Spleen (tissue), 11 donors: ENCODE results near the gene HSPD1. TPM values are rescaled to one million over a fixed set of nuclear protein-coding genes. Genes with fewer than 3 reads are reported as not detected.

Source experiments
- DNase-seq: peaks from one replicate; pipeline ENCODE4 v3.0.0-alpha.2; 2020
- H3K27ac ChIP-seq, 8 donors: fragments of 200-600 bp; sonication (generic) in 7 of 8; 1 replicate in 4 of 8; 2 replicates in 4 of 8; pipeline versions ENCODE4 v1.5.0 to v1.8.0; 2016 to 2021; ENCODE audit warnings: inconsistent platforms in 4 of 8, mild to moderate bottlenecking in 4 of 8, moderate library complexity in 1 of 8
- H3K27me3 ChIP-seq, 7 donors: fragments of 200-600 bp; sonication (generic) in 6 of 7; replicated peaks in 1 of 7; 1 replicate in 4 of 7; 2 replicates in 3 of 7; pipeline versions ENCODE4 v1.5.0 to v1.8.0; 2016 to 2021; ENCODE audit warnings: inconsistent platforms in 3 of 7, mild to moderate bottlenecking in 1 of 7
- H3K36me3 ChIP-seq, 6 donors: fragments of 200-600 bp; sonication (generic) in 5 of 6; 1 replicate in 4 of 6; 2 replicates in 2 of 6; pipeline versions ENCODE4 v1.5.0 to v1.8.0; 2016 to 2021; ENCODE audit warnings: inconsistent platforms in 2 of 6
- H3K4me1 ChIP-seq, 6 donors: fragments of 200-600 bp; sonication (generic) in 5 of 6; 1 replicate in 3 of 6; 2 replicates in 3 of 6; pipeline versions ENCODE4 v1.5.0 to v1.8.0; 2016 to 2021; ENCODE audit warnings: inconsistent platforms in 3 of 6
- H3K4me3 ChIP-seq, 8 donors: fragments of 200-600 bp; sonication (generic) in 7 of 8; 1 replicate in 4 of 8; 2 replicates in 4 of 8; pipeline versions ENCODE4 v1.5.0 to v1.8.0; 2016 to 2021; ENCODE audit warnings: inconsistent platforms in 4 of 8, mild to moderate bottlenecking in 4 of 8, moderate library complexity in 2 of 8
- H3K9me3 ChIP-seq, 8 donors: fragments of 200-600 bp; sonication (generic) in 7 of 8; 1 replicate in 4 of 8; 2 replicates in 4 of 8; pipeline versions ENCODE4 v1.5.0 to v1.8.0; 2016 to 2021; ENCODE audit warnings: inconsistent platforms in 4 of 8
- CTCF ChIP-seq, 11 experiments: fragments of 200-600 bp in 7 of 11; fragments of 450-650 bp in 4 of 11; sonication (generic) in 4 of 11; IDR thresholded peaks in 8 of 11; conservative IDR thresholded peaks in 3 of 11; 1 replicate in 7 of 11; 2 replicates in 4 of 11; pipeline versions ENCODE4 v1.4.0 to v1.8.0; 2016 to 2021; ENCODE audit warnings: antibody characterized with exemption in 11 of 11, inconsistent platforms in 4 of 11, mild to moderate bottlenecking in 1 of 11
- POLR2A ChIP-seq, 3 donors: fragments of 450-650 bp; IDR thresholded peaks; one replicate each; pipeline ENCODE4 v1.5.1; 2017; ENCODE audit warnings: antibody characterized with exemption in 3 of 3, mild to moderate bottlenecking in 1 of 3
- POLR2AphosphoS5 ChIP-seq, 3 donors: sonication (generic); formaldehyde crosslinking; IDR thresholded peaks; one replicate each; pipeline ENCODE4 v1.5.1; 2017; ENCODE audit warnings: antibody characterized with exemption in 3 of 3
- WGBS, 5 donors: extraction: QIAGEN DNeasy Blood & Tissue Kit in 3 of 5; methylation state at CpG; one replicate each; pipeline versions ENCODE4 v1.1.5 to v1.1.7; 2013 to 2018; 5-methylcytosine and 5-hydroxymethylcytosine counted together
- intact Hi-C: fragments of 100-400 bp; cut with DNase I; formaldehyde crosslinking; loops from one replicate; pipeline ENCODE4 v1.15.0; 2023; ENCODE audit warnings: low total_unique reads
- polyA plus RNA-seq, 3 donors: library from polyadenylated mRNA; stranded (reverse); fragments of 200-250 nt; gene quantifications; one replicate each; pipeline ENCODE4 v1.2.1, GENCODE V29; 2013
- total RNA-seq, 7 donors: library from RNA; depleted of rRNA in 3 of 7; stranded (reverse); fragments of >200 nt in 3 of 7; fragmentation: NEBNext Ultra II Directional in 4 of 7; extraction: Animal tissue kit (Norgen Biotek cat#: 25700) in 4 of 7; gene quantifications; one replicate each; pipeline versions ENCODE4 v1.1.0 to v1.2.1, GENCODE V29; 2016 to 2021
- donor health status: healthy with polysubstance abuse.
- donor health status: DM: no; HTN: no; CAD: no; lungs with moderate emphysema.
- donor health status: DM: no; HTN: no; CAD: no.
- donor health status: Bipolar disorder and iron deficiency.
- donor health status: healthy.
- donor health status: DM: no; HTN: no; CAD: no.
- donor health status: DM: yes; HTN: yes; CAD: no.

Gene HSPD1
- total and polyA plus RNA-seq, 10 donors, result 75.2 to 202 (median 117) TPM

GRCh38 chr2:197455428-197455827 lies 44.2 kb downstream of the HSPD1 start:
- no peaks in the 10 kb centered on the region for H3K9me3 ChIP-seq
- H3K4me3 ChIP-seq, result peak overlapping the region in 1 of 8 donors; percentile 72
- peaks cover 0 to 32% (median 11%) of the 10 kb centered on the region in 6 donors for H3K36me3 ChIP-seq
- peak overlapping the region in 1 of 8 donors; percentile 99 for H3K27ac ChIP-seq
- 90 to 100% (median 100%) methylated on average over 1 of the region's 1 CpG for WGBS, 5 donors
- no peak for DNase-seq
- intact Hi-C loops, result loop anchor here (10.0 kb wide), 1 partner anchor 59 kb away; the partner anchor contains the start of gene MOB4
- TF ChIP-seq CTCF (IDR thresholded peaks at IDR 0.05 in 8 of 11, conservative IDR thresholded peaks at IDR 0.05 in 3 of 11) (no peak), POLR2AphosphoS5 (IDR thresholded peaks at IDR 0.05) (no peak), POLR2A (IDR thresholded peaks at IDR 0.05) (no peak)
- peaks cover 18 to 70% (median 61%) of the 10 kb centered on the region in 6 donors for H3K4me1 ChIP-seq
- no peaks in the 10 kb centered on the region for H3K27me3 ChIP-seq

GRCh38 chr2:197454923-197455322 lies 44.7 kb downstream of the HSPD1 start:
- peaks cover 18 to 68% (median 60%) of the 10 kb centered on the region in 6 donors for H3K4me1 ChIP-seq

DNA sequence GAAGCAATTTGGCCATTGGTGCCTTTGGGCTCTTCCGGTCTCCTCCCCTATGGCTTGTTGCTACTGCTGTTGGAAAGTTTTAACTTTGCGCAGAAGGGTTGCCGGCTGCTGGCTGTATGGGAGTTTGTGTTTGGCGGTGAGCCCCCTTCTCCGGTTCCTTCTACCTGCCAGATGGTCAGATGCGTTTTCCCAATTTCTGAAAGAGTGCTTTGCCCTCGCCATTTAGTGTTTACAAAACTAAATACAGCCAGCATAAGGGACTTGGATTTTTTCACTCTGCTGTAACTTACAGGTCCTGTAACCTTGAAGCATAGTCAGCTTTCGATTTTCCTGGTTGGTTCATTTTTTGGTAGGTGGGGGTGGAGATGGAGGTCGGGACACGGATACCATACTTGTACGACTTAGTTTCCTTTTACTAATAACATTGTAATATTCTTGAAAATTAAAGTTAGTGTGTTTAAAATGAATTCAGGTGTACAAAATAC lies 45.7 kb downstream of the HSPD1 start:
- intact Hi-C loops, result loop anchor here (10.0 kb wide), 1 partner anchor 61 kb away; the partner anchor contains the start of gene MOB4
- Histone ChIP-seq H3K36me3 (peaks cover 0 to 17% (median 0%) of the 10 kb centered on the region in 6 donors), H3K4me3 (peak overlapping the region; percentile 55 to 89 (median 74)), H3K4me1 (peaks cover 14 to 58% (median 52%) of the 10 kb centered on the region in 6 donors), H3K9me3 (no peaks in the 10 kb centered on the region), H3K27me3 (no peaks in the 10 kb centered on the region), H3K27ac (peak overlapping the region; percentile 95 to 99 (median 98))
- DNase-seq, result no peak
- peak in 1 of 3 donors; percentile 18 for TF ChIP-seq POLR2A (IDR thresholded peaks at IDR 0.05)
- no peak for TF ChIP-seq CTCF (IDR thresholded peaks at IDR 0.05 in 8 of 11, conservative IDR thresholded peaks at IDR 0.05 in 3 of 11)
- WGBS, 5 donors, result 0 to 1% (median 1%) methylated on average over 11 of the region's 11 CpGs

More at GRCh38 chr2:197454923-197455322, 44.7 kb downstream of the HSPD1 start:
- Histone ChIP-seq H3K27me3 (no peaks in the 10 kb centered on the region), H3K27ac (peak overlapping the region in 4 of 8 donors; percentile 98 to 99 (median 99)), H3K4me3 (peak overlapping the region in 6 of 8 donors; percentile 63 to 89 (median 74)), H3K36me3 (peaks cover 0 to 27% (median 6%) of the 10 kb centered on the region in 6 donors), H3K9me3 (no peaks in the 10 kb centered on the region)
- DNase-seq, result no peak
- WGBS, 5 donors, result 83 to 94% (median 87%) methylated on average over 2 of the region's 2 CpGs
- intact Hi-C loops, result loop anchor here (10.0 kb wide), 1 partner anchor 60 kb away; the partner anchor contains the start of gene MOB4
- no peak for TF ChIP-seq CTCF (IDR thresholded peaks at IDR 0.05 in 8 of 11, conservative IDR thresholded peaks at IDR 0.05 in 3 of 11)
- TF ChIP-seq POLR2A (IDR thresholded peaks at IDR 0.05), result no peak
- TF ChIP-seq POLR2AphosphoS5 (IDR thresholded peaks at IDR 0.05), result no peak

GRCh38 chr2:197453123-197453913 lies 46.3 kb downstream of the HSPD1 start, which contains the start of gene COQ10B:
TSS of gene COQ10B (plus strand) at chr2:197453552. CDS start at chr2:197453561, 9 bp downstream.
- H3K4me1 ChIP-seq, result peaks cover 14 to 52% (median 46%) of the 10 kb centered on the region in 6 donors

More at GRCh38 chr2:197453123-197453913, 46.3 kb downstream of the HSPD1 start, which contains the start of gene COQ10B:
- H3K4me3 ChIP-seq, result peak within 1 kb of the TSS; percentile 55 to 89 (median 74)
- TF ChIP-seq POLR2A (IDR thresholded peaks at IDR 0.05) (peak; percentile 57 to 81 (median 75)), CTCF (IDR thresholded peaks at IDR 0.05 in 8 of 11, conservative IDR thresholded peaks at IDR 0.05 in 3 of 11) (peak in 7 of 11 experiments; percentile 20 to 70 (median 60)), POLR2AphosphoS5 (IDR thresholded peaks at IDR 0.05) (peak; percentile 97 to 99 (median 98))
- DNase-seq, result peak; percentile 100
- peaks cover 0 to 11% (median 0%) of the 10 kb centered on the region in 6 donors for H3K36me3 ChIP-seq
- H3K9me3 ChIP-seq, result no peaks in the 10 kb centered on the region
- H3K27me3 ChIP-seq, result no peaks in the 10 kb centered on the region
- WGBS, 5 donors, result 0 to 1% (median 0%) methylated on average over 35 to 70 of the region's 70 CpGs
- peak within 1 kb of the TSS; percentile 95 to 99 (median 98) for H3K27ac ChIP-seq
- intact Hi-C loops, result loop anchor here (10.0 kb wide), 1 partner anchor 61 kb away; the partner anchor contains the start of gene MOB4
